GM21447 (cell line): Measurements from ENCODE around the gene PNKP.

Experiments
- ATAC-seq: cut with Tn5 transposase; IDR thresholded peaks from one replicate; pipeline ENCODE4 v1.9.1; 2021; ENCODE audit not compliant: unreplicated experiment

The PNKP gene

GRCh38 chr19:49847731-49848696 lies 19.4 kb downstream of the PNKP start:
- no peak for ATAC-seq

GRCh38 chr19:49846408-49846807 lies 21.0 kb downstream of the PNKP start:
- ATAC-seq: no peak

- no peak for ATAC-seq
Observed at GRCh38 chr19:49845414-49845813, 22.0 kb downstream of the PNKP start.

GRCh38 chr19:49844138-49845095 lies 23.0 kb downstream of the PNKP start:
- no peak for ATAC-seq

GRCh38 chr19:49843265-49843664 lies 24.1 kb downstream of the PNKP start:
- no peak for ATAC-seq

- no peak for ATAC-seq
Observed at GRCh38 chr19:49840736-49841249, 26.6 kb downstream of the PNKP start.

- no peak for ATAC-seq
Observed at GRCh38 chr19:49840321-49840720, 27.1 kb downstream of the PNKP start.

- no peak for ATAC-seq
Observed at GRCh38 chr19:49839713-49840112, 27.7 kb downstream of the PNKP start.

GRCh38 chr19:49838885-49839588 lies 28.3 kb downstream of the PNKP start:
- no peak for ATAC-seq

- no peak for ATAC-seq
Observed at GRCh38 chr19:49837425-49837824, 30.0 kb downstream of the PNKP start.

GRCh38 chr19:49837009-49837310 lies 30.4 kb downstream of the PNKP start:
- no peak for ATAC-seq

- no peak for ATAC-seq
Observed at GRCh38 chr19:49836176-49837008, 31.0 kb downstream of the PNKP start.

- no peak for ATAC-seq
Observed at GRCh38 chr19:49835562-49835961, 31.8 kb downstream of the PNKP start.

GRCh38 chr19:49833599-49833998 lies 33.8 kb downstream of the PNKP start:
- no peak for ATAC-seq

- ATAC-seq: no peak
Observed at GRCh38 chr19:49832556-49832955, 34.8 kb downstream of the PNKP start.

- no peak for ATAC-seq
Observed at GRCh38 chr19:49831592-49831991, 35.8 kb downstream of the PNKP start.

GRCh38 chr19:49830766-49831165 lies 36.6 kb downstream of the PNKP start:
- no peak for ATAC-seq

- ATAC-seq: no peak
Observed at GRCh38 chr19:49829721-49830120, 37.7 kb downstream of the PNKP start.

GRCh38 chr19:49829200-49829599 lies 38.2 kb downstream of the PNKP start:
- no peak for ATAC-seq

GRCh38 chr19:49827034-49827433 lies 40.3 kb downstream of the PNKP start:
- no peak for ATAC-seq
